Endothelial cell (in vitro differentiated cells): ENCODE measurements around the gene UMAD1. TPM values are rescaled to one million over a fixed set of nuclear protein-coding genes. Genes with fewer than 3 reads are reported as not detected.
A peak's percentile ranks its signal among the peaks of the same experiment; 100 is the strongest.

Source experiments
- DNase-seq: peaks from one replicate; pipeline ENCODE4 v3.0.0; 2021; ENCODE audit warnings: low spot score
- H3K27ac Mint-ChIP-seq: one replicate; pipeline ENCODE4 v1.8.0; 2021; ENCODE audit warnings: mixed read lengths, inconsistent platforms; ENCODE audit not compliant: unreplicated experiment
- H3K27me3 Mint-ChIP-seq: one replicate; pipeline ENCODE4 v1.8.0; 2021; ENCODE audit warnings: mild to moderate bottlenecking, moderate library complexity, mixed read lengths, inconsistent platforms; ENCODE audit not compliant: unreplicated experiment
- H3K36me3 Mint-ChIP-seq: one replicate; pipeline ENCODE4 v1.8.0; 2021; ENCODE audit warnings: mild to moderate bottlenecking, low read depth, mixed read lengths, inconsistent platforms; ENCODE audit not compliant: unreplicated experiment
- H3K4me1 Mint-ChIP-seq: one replicate; pipeline ENCODE4 v1.8.0; 2021; ENCODE audit warnings: mild to moderate bottlenecking, mixed read lengths, inconsistent platforms; ENCODE audit not compliant: unreplicated experiment
- H3K4me3 Mint-ChIP-seq: one replicate; pipeline ENCODE4 v1.8.0; 2021; ENCODE audit warnings: mild to moderate bottlenecking, mixed read lengths, inconsistent platforms; ENCODE audit not compliant: unreplicated experiment
- H3K9me3 Mint-ChIP-seq: one replicate; pipeline ENCODE4 v1.8.0; 2021; ENCODE audit warnings: mixed read lengths, inconsistent platforms; ENCODE audit not compliant: unreplicated experiment
- total RNA-seq: library from RNA; stranded (reverse); fragmentation: NEBNext Ultra II Directional; extraction: Animal tissue kit (Norgen Biotek cat#: 25700); gene quantifications from one replicate; pipeline ENCODE4 v1.2.1, GENCODE V29; 2021; ENCODE audit not compliant: unreplicated experiment
- TF ChIP-seq, protein P1 (sequence below): fragments of 200-600 bp; sonication (generic); IDR thresholded peaks from one replicate; pipeline ENCODE4 v1.5.0; 2021; ENCODE audit warnings: antibody characterized with exemption; ENCODE audit not compliant: unreplicated experiment

UMAD1 gene
- total RNA-seq, 1 donor from 2014 or later = 5.7 TPM

DNA sequence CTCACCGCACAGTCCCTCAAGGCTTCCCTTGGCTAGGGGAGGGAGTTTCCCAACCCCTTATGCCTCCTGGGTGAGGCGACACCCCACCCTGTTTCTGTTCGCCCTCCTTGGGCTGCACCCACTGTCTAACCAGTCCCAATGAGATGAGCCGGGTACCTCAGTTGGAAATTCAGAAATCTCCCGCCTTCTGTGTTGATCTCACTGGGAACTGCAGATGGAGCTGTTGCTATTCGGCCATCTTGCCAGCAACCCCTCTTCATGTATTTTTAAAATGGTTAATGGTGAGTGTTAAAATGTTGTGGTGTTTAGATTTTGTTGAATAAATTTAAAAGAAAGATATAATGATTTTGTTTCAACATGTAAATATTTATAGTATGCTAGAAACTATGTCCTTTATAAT, 22.0 kb downstream of the UMAD1 start:
- no peaks in the 10 kb centered on the region for H3K27me3 Mint-ChIP-seq
- no peak overlapping the region for H3K27ac Mint-ChIP-seq
- DNase-seq = peak; percentile 33
- peaks cover 4% of the 10 kb centered on the region for H3K36me3 Mint-ChIP-seq
- H3K4me3 Mint-ChIP-seq = no peak overlapping the region
- H3K4me1 Mint-ChIP-seq = peaks cover 21% of the 10 kb centered on the region
- TF ChIP-seq, protein P1, sequence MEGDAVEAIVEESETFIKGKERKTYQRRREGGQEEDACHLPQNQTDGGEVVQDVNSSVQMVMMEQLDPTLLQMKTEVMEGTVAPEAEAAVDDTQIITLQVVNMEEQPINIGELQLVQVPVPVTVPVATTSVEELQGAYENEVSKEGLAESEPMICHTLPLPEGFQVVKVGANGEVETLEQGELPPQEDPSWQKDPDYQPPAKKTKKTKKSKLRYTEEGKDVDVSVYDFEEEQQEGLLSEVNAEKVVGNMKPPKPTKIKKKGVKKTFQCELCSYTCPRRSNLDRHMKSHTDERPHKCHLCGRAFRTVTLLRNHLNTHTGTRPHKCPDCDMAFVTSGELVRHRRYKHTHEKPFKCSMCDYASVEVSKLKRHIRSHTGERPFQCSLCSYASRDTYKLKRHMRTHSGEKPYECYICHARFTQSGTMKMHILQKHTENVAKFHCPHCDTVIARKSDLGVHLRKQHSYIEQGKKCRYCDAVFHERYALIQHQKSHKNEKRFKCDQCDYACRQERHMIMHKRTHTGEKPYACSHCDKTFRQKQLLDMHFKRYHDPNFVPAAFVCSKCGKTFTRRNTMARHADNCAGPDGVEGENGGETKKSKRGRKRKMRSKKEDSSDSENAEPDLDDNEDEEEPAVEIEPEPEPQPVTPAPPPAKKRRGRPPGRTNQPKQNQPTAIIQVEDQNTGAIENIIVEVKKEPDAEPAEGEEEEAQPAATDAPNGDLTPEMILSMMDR = peak; percentile 24
- peaks cover 4% of the 10 kb centered on the region for H3K9me3 Mint-ChIP-seq

DNA sequence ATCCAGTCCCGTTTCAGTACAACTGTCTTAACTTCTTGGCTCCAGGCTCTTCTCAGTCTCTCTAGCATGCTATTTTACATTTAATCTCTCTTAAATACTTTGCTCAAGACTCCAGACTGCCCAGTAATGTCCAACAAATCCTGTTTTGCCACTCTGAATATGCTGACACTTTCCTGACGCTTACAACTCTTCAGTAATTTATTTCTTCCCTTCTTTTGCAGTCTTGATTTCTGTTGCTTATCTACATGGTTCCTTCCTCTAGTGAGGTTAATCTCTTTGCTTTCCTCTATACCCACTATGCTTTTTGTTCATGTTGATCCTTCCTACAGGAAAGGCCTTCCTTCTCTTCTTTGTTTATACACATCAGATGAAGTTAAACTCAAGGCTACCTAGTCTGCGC, 23.7 kb downstream of the UMAD1 start:
- TF ChIP-seq, protein P1 = no peak
- H3K27ac Mint-ChIP-seq = peak overlapping the region; percentile 1

DNA sequence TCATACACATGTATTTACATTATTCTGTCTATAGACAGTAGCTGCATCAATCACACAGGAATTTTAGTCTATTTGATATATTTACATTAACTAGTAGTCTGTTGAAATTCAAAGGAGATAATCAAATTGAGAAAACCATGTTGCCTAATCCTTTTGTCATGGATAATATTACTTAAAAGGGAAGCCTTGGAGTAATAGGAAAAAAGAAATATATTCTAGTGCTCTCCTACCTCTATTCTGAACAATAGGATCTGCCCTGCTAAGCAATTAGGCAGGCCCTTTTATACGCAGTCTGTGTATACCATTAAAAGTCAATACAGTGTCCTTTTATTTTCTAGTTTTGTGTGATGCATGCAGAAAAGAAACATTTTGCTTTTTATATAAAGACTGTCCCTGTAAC, 24.5 kb downstream of the UMAD1 start:
- H3K4me3 Mint-ChIP-seq = no peak overlapping the region
- no peaks in the 10 kb centered on the region for H3K36me3 Mint-ChIP-seq
- TF ChIP-seq, protein P1 = no peak
- H3K27me3 Mint-ChIP-seq = no peaks in the 10 kb centered on the region
- H3K27ac Mint-ChIP-seq = no peak overlapping the region
- no peaks in the 10 kb centered on the region for H3K9me3 Mint-ChIP-seq
- no peak for DNase-seq
- peaks cover 21% of the 10 kb centered on the region for H3K4me1 Mint-ChIP-seq

More for the DNA sequence above, 23.7 kb downstream of the UMAD1 start:
- Mint-ChIP-seq H3K36me3 (peaks cover 4% of the 10 kb centered on the region), H3K27me3 (no peaks in the 10 kb centered on the region), H3K9me3 (peaks cover 3% of the 10 kb centered on the region), H3K4me1 (peaks cover 21% of the 10 kb centered on the region), H3K4me3 (no peak overlapping the region)
- DNase-seq = no peak

DNA sequence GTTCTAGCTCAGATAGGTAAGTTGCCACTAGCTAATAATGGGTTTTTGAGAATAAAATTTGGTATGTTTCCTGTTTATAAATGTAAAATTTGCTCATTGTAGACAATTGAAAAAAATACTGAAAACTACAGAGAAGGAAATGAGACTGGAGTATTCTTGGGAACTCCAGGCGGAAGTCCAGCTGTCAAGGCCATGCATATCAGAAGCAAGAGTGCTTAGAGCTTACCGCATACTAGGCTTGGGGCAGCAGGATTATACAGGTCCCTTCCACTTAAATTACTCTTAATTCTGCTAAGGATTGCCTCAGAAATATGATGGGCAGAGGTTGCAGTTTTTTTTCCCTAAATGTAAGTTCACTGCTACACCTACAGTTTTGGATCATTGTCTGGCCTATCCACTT, 26.6 kb downstream of the UMAD1 start:
- Mint-ChIP-seq H3K27me3 (no peaks in the 10 kb centered on the region), H3K4me3 (no peak overlapping the region), H3K36me3 (no peaks in the 10 kb centered on the region), H3K27ac (no peak overlapping the region), H3K4me1 (peaks cover 21% of the 10 kb centered on the region), H3K9me3 (no peaks in the 10 kb centered on the region)
- TF ChIP-seq, protein P1 = no peak
- DNase-seq = no peak

DNA sequence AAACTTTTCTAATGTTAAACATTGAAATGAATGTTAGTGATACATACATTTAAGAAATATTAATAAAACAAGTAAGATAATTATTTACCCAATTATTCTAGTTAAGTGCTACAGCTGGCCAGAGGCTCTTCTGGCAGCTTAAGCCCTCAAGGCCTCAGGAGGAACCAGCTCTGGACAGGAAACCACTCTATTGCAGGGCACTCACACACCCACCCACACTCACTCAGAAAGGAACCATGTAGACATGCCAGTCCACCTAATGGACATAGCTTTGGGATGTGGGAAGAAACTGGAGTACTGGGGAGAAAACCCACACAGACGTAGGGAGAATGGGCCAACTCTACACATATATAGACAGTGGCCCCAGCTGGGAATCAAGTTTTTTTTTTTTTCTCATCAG, 28.2 kb downstream of the UMAD1 start:
- Mint-ChIP-seq H3K4me1 (peaks cover 15% of the 10 kb centered on the region), H3K4me3 (no peak overlapping the region), H3K27ac (no peak overlapping the region), H3K9me3 (no peaks in the 10 kb centered on the region), H3K27me3 (no peaks in the 10 kb centered on the region), H3K36me3 (no peaks in the 10 kb centered on the region)
- no peak for DNase-seq
- TF ChIP-seq, protein P1 = no peak
